ENCODE results near the gene EEIG1.

The EEIG1 gene

GRCh38 chr9:127941062-127941960, 39.5 kb downstream of the EEIG1 start:
- DNase-seq (ENCODE audit: low spot score), result no peak

DNA sequence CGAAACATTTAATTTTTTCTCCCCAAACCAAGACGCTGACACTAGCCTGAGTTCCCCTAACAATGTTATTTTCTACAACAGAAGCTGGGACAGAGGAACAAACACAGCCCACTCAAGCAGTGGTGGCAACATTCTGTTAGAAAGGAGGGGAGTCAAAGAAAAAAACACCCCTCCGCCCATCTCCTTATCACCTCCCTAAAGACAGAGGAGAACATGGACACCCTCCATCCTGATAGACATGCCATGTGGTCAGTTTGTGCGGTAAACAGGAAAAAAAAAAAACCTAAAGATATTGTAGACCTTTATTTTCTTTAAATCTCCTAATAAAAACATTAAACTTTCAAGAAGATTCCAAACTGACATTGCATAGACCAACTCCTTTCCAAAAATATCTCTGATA, 40.2 kb downstream of the EEIG1 start:
- DNase-seq (ENCODE audit: low spot score), result no peak

DNA sequence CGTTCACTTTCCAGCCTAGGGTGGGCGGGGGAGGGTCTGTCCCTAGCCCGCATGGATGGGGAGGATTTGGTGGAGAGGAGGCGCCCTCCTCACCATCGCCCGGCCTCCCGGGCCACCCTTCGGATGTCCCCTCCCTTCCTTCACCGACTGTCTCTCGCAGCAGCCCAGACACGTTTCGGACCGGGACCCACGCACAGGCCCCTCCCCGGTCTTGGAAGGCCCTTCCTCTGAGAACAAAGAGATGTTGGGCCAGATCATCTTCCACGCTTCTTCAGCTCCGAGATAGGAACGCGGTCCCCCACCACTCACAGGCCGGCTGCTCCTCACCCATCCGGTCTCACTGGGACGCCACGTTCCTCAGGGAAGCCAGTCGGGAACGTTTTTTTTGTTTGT, 42.5 kb downstream of the EEIG1 start:
- no peak for DNase-seq (ENCODE audit: low spot score)

GRCh38 chr9:127937388-127938297, 43.1 kb downstream of the EEIG1 start, which contains the start of gene DPM2:
TSS of gene DPM2 (minus strand) at chr9:127937854. CDS start at chr9:127937820, 34 bp downstream.
- DNase-seq (ENCODE audit: low spot score), result peak; percentile 95

GRCh38 chr9:127937056-127937387, 43.8 kb downstream of the EEIG1 start:
- peak; percentile 34 for DNase-seq (ENCODE audit: low spot score)

GRCh38 chr9:127936347-127936852, 44.4 kb downstream of the EEIG1 start:
- DNase-seq (ENCODE audit: low spot score), result no peak

- DNase-seq (ENCODE audit: low spot score), result no peak
Measured at GRCh38 chr9:127935765-127936221, 45.0 kb downstream of the EEIG1 start.

DNA sequence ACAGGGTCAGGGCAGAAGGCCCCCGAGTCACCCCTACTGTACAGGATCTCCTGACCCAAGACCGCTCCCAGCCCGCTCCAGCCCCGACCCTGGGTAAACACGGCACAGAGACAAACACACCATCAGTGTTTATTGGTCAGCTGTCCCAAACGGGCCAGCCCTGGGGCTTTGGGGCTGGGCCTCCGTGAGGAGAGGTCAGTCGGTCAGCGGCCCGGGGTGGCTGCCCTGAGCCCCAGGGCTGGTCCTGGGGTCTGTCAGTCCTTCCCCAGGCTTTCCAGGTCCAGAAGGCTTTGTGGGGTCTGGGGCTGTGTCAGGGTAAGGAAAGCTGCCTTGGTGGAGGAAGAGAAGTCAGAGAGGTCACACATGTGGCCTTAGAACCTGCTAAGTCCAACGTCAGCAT, 45.8 kb downstream of the EEIG1 start:
- DNase-seq (ENCODE audit: low spot score), result no peak

DNA sequence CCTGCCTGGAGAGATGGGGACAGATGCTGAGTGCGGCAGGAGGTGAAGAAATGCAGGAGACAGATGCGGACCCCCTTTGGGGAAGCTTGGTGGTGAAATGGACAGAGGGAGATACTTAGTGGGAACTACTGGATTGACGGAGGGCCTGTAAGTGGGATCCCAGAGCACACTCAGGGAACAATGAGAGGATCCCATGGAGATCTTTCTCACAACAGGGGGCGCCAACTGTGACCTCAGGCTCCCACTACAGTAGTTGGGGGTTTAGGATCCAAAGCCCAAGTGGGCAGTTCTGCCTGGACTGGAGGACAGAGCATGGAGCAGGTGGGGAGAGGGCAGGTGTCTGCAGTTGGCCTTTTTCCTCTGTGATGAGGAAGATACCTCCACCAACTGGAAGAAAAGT, 46.5 kb downstream of the EEIG1 start:
- no peak for DNase-seq (ENCODE audit: low spot score)

DNA sequence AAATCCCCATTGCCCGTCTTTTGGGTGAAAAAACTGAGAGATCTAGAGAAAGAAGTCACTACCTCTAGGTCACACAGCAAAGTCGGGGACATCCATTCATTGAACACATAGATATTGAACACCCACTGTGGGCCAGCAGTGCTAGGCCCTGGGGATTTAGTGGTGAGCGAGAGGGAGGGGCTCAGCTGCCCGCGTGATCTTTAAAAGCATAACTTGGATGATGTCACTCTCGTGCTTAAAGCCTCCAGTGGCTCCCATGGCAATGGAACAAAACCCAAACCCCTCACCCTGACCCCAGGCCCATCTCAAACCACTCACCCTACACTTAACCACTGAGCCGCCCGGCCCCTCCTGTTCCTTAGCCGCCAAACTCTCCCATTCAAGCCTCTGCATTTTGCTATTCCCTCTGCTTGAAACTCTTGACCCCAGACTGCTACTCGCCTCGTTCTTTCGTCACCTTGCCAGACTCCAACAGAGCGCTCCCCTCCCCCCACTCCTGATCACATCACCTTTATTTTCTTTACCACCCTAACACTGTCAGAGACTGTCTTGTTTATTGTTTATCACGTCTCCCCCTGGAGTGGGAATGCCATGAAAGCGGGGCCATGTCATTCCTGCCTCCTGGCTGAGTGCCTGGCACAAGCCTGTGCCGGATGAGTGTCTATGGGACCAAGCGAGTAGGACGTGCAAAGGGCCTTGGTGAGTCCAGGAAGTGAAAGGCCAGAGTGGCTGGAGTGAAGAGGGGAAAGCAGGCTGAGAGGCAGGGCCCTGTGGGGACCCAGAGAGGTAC, 49.5 kb downstream of the EEIG1 start:
- peak; percentile 82 for DNase-seq (ENCODE audit: low spot score)
